Liver (tissue), 9 donors: ENCODE measurements around the gene DLX4. TPM values are rescaled to one million over a fixed set of nuclear protein-coding genes. Genes with fewer than 3 reads are reported as not detected.

Source experiments
- DNase-seq: peaks from one replicate; pipeline ENCODE4 v3.0.0-alpha.2; 2017; ENCODE audit warnings: low spot score
- H3K27ac ChIP-seq, 2 donors: one replicate each; pipeline ENCODE4 v1.7.0; 2013; ENCODE audit warnings: inconsistent platforms in 2 of 2, low read length in 2 of 2, control low read depth in 1 of 2, low read depth in 1 of 2, mild to moderate bottlenecking in 1 of 2
- H3K27me3 ChIP-seq, 4 donors: one replicate each; pipeline versions ENCODE4 v1.6.1 to v1.7.0; 2013; ENCODE audit warnings: low read length in 3 of 4, inconsistent platforms in 1 of 4, mild to moderate bottlenecking in 1 of 4, moderate library complexity in 1 of 4; ENCODE audit not compliant: control insufficient read depth in 4 of 4, insufficient read depth in 4 of 4
- H3K36me3 ChIP-seq, 4 donors: one replicate each; pipeline versions ENCODE4 v1.6.1 to v1.7.0; 2013; ENCODE audit warnings: low read length in 3 of 4, mild to moderate bottlenecking in 3 of 4, low read depth in 1 of 4, moderate library complexity in 1 of 4; ENCODE audit not compliant: control insufficient read depth in 4 of 4, insufficient read depth in 3 of 4
- H3K4me1 ChIP-seq, 4 donors: one replicate each; pipeline versions ENCODE4 v1.6.1 to v1.7.0; 2013; ENCODE audit warnings: low read length in 3 of 4, mild to moderate bottlenecking in 3 of 4, moderate library complexity in 1 of 4; ENCODE audit not compliant: control insufficient read depth in 4 of 4, insufficient read depth in 4 of 4
- H3K4me3 ChIP-seq, 3 donors: one replicate each; pipeline versions ENCODE4 v1.6.1 to v1.7.0; 2013; ENCODE audit warnings: low read length in 3 of 3, control low read depth in 1 of 3, low read depth in 1 of 3, mild to moderate bottlenecking in 1 of 3
- H3K9ac ChIP-seq, 2 donors: one replicate each; pipeline ENCODE4 v1.7.0; 2013; ENCODE audit warnings: low read length in 2 of 2, mild to moderate bottlenecking in 2 of 2, moderate library complexity in 2 of 2, control low read depth in 1 of 2, low read depth in 1 of 2
- H3K9me3 ChIP-seq, 4 donors: one replicate each; pipeline versions ENCODE4 v1.6.1 to v1.7.0; 2013; ENCODE audit warnings: low read length in 3 of 4; ENCODE audit not compliant: control insufficient read depth in 4 of 4
- ATF3 ChIP-seq: IDR thresholded peaks from 2 replicates; pipeline ENCODE4 v1.6.1; 2016; ENCODE audit warnings: antibody characterized with exemption
- CTCF ChIP-seq: fragments of 150-350 bp; IDR thresholded peaks from 2 replicates; pipeline ENCODE4 v1.5.1; 2017; ENCODE audit warnings: improper control_type of control experiment, low read depth, low read length; ENCODE audit not compliant: missing input control
- EGR1 ChIP-seq, 2 donors: IDR thresholded peaks; 2 replicates each; pipeline ENCODE4 v1.6.1; 2016 to 2018; ENCODE audit warnings: antibody characterized with exemption in 2 of 2, low read depth in 2 of 2
- FOXA1 ChIP-seq: IDR thresholded peaks from 2 replicates; pipeline ENCODE4 v1.6.1; 2016; ENCODE audit warnings: antibody characterized with exemption
- FOXA2 ChIP-seq: IDR thresholded peaks from 2 replicates; pipeline ENCODE4 v1.6.1; 2016; ENCODE audit warnings: antibody characterized with exemption
- GABPA ChIP-seq, 2 donors: IDR thresholded peaks in 1 of 2; conservative IDR thresholded peaks in 1 of 2; 2 replicates each; pipeline ENCODE4 v1.6.1; 2016; ENCODE audit warnings: antibody characterized with exemption in 2 of 2, mild to moderate bottlenecking in 1 of 2, moderate library complexity in 1 of 2
- HNF4A ChIP-seq, 2 donors: conservative IDR thresholded peaks; 2 replicates each; pipeline ENCODE4 v1.6.1; 2016; ENCODE audit warnings: antibody characterized with exemption in 2 of 2, mild to moderate bottlenecking in 2 of 2
- HNF4G ChIP-seq: IDR thresholded peaks from 2 replicates; pipeline ENCODE4 v1.6.1; 2016; ENCODE audit warnings: antibody characterized with exemption
- JUND ChIP-seq, 2 donors: IDR thresholded peaks; 2 replicates each; pipeline ENCODE4 v1.6.1; 2016; ENCODE audit warnings: antibody characterized with exemption in 2 of 2
- NR2F2 ChIP-seq: IDR thresholded peaks from 2 replicates; pipeline ENCODE4 v1.6.1; 2016; ENCODE audit warnings: antibody characterized with exemption
- RAD21 ChIP-seq, 2 donors: IDR thresholded peaks; 2 replicates each; pipeline ENCODE4 v1.6.1; 2016; ENCODE audit warnings: antibody characterized with exemption in 2 of 2, mild to moderate bottlenecking in 2 of 2
- RXRA ChIP-seq, 2 donors: IDR thresholded peaks; 2 replicates each; pipeline ENCODE4 v1.6.1; 2017 to 2018; ENCODE audit warnings: antibody characterized with exemption in 2 of 2, mild to moderate bottlenecking in 1 of 2
- SP1 ChIP-seq: IDR thresholded peaks from 2 replicates; pipeline ENCODE4 v1.6.1; 2018; ENCODE audit warnings: antibody characterized with exemption, mild to moderate bottlenecking
- TAF1 ChIP-seq: conservative IDR thresholded peaks from 2 replicates; pipeline ENCODE4 v1.6.1; 2016; ENCODE audit warnings: antibody characterized with exemption, mild to moderate bottlenecking
- YY1 ChIP-seq: IDR thresholded peaks from 2 replicates; pipeline ENCODE4 v1.6.1; 2016; ENCODE audit warnings: antibody characterized with exemption, mild to moderate bottlenecking
- WGBS: extraction: QIAGEN DNeasy Blood & Tissue Kit; methylation state at CpG from one replicate; pipeline ENCODE4 v1.1.7; 2013; 5-methylcytosine and 5-hydroxymethylcytosine counted together
- polyA plus RNA-seq, 2 donors: library from polyadenylated mRNA; stranded (reverse) in 1 of 2; unstranded in 1 of 2; fragments of 200-250 nt in 1 of 2; fragments of >200 nt in 1 of 2; fragmentation: Nextera tagmentation in 1 of 2; extraction: Ambion mirVana in 1 of 2; gene quantifications; one replicate each; pipeline versions ENCODE4 v1.2.1 to v1.2.3, GENCODE V29; 2013 to 2015
- total RNA-seq, 2 donors: library from RNA; depleted of rRNA; stranded (reverse); fragments of >200 nt; gene quantifications; one replicate each; pipeline ENCODE4 v1.2.3, GENCODE V29; 2014
- TF ChIP-seq, protein P1 (sequence below): IDR thresholded peaks from 2 replicates; pipeline ENCODE4 v1.6.1; 2016; ENCODE audit warnings: antibody characterized with exemption
- TF ChIP-seq, protein P2 (sequence below): IDR thresholded peaks from 2 replicates; pipeline ENCODE4 v1.6.1; 2016; ENCODE audit warnings: antibody characterized with exemption
- donor health status: healthy.
- donor health status: healthy.
- donor health status: healthy.
- donor health status: healthy.
- donor health status: healthy.

DLX4 gene
- total and polyA plus RNA-seq, 4 donors, result not detected

- no peak for TF ChIP-seq ATF3
- TF ChIP-seq HNF4G, result no peak
- no peak for TF ChIP-seq EGR1 (IDR thresholded peaks at IDR 0.05; ENCODE audit: low read depth in 2 of 2)
- no peak for TF ChIP-seq TAF1
- no peak for TF ChIP-seq RAD21 (IDR thresholded peaks at IDR 0.05)
- no peak for TF ChIP-seq JUND (IDR thresholded peaks at IDR 0.05)
- no peak for TF ChIP-seq RXRA (IDR thresholded peaks at IDR 0.05)
- no peak for TF ChIP-seq SP1
- no peak for TF ChIP-seq YY1
- no peak for TF ChIP-seq NR2F2
- TF ChIP-seq, protein P1, sequence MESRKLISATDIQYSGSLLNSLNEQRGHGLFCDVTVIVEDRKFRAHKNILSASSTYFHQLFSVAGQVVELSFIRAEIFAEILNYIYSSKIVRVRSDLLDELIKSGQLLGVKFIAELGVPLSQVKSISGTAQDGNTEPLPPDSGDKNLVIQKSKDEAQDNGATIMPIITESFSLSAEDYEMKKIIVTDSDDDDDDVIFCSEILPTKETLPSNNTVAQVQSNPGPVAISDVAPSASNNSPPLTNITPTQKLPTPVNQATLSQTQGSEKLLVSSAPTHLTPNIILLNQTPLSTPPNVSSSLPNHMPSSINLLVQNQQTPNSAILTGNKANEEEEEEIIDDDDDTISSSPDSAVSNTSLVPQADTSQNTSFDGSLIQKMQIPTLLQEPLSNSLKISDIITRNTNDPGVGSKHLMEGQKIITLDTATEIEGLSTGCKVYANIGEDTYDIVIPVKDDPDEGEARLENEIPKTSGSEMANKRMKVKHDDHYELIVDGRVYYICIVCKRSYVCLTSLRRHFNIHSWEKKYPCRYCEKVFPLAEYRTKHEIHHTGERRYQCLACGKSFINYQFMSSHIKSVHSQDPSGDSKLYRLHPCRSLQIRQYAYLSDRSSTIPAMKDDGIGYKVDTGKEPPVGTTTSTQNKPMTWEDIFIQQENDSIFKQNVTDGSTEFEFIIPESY, result no peak
- TF ChIP-seq HNF4A (conservative IDR thresholded peaks at IDR 0.05), result no peak
- TF ChIP-seq FOXA2, result no peak
- TF ChIP-seq GABPA (IDR thresholded peaks at IDR 0.05 in 1 of 2, conservative IDR thresholded peaks at IDR 0.05 in 1 of 2), result no peak
- H3K4me1 ChIP-seq, result no peaks in the 10 kb centered on the region
- 86% methylated on average over 9 of the region's 9 CpGs for WGBS
- DNase-seq, result no peak
- H3K27me3 ChIP-seq, result peaks cover 0 to 3% (median 2%) of the 10 kb centered on the region in 4 donors
- no peaks in the 10 kb centered on the region for H3K36me3 ChIP-seq
- no peak overlapping the region for H3K9ac ChIP-seq
- no peak overlapping the region for H3K27ac ChIP-seq
- no peaks in the 10 kb centered on the region for H3K9me3 ChIP-seq
- no peak overlapping the region for H3K4me3 ChIP-seq
Observed at GRCh38 chr17:49920030-49920769, 48.8 kb upstream of the DLX4 start.

DNA sequence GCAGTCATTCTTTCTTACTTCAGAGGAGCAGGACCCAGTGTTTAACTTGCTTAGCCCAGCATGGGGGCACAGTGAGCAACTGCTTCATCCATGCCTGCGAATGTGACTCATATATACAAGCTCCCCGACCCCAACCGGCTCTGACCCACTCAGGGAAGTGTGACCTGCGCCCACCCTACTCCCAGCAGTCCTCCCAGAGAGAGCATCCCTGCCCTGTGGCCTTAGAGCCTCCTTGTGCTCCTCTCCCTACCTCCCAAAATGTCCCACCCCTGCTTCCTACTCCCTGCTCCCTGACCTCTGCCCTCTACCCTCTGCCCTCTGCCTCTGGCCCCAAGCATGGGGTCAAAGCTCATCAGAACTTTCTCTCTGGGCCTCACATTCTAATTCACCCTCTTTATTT is 46.9 kb upstream of the DLX4 start:
- no peaks in the 10 kb centered on the region for H3K36me3 ChIP-seq
- H3K9me3 ChIP-seq, result no peaks in the 10 kb centered on the region
- no peak overlapping the region for H3K4me3 ChIP-seq
- no peak overlapping the region for H3K9ac ChIP-seq
- TF ChIP-seq HNF4G (no peak), SP1 (no peak), HNF4A (conservative IDR thresholded peaks at IDR 0.05) (no peak), JUND (IDR thresholded peaks at IDR 0.05) (no peak), GABPA (IDR thresholded peaks at IDR 0.05 in 1 of 2, conservative IDR thresholded peaks at IDR 0.05 in 1 of 2) (no peak), NR2F2 (no peak), ATF3 (no peak), CTCF (no peak), RXRA (IDR thresholded peaks at IDR 0.05) (no peak), RAD21 (IDR thresholded peaks at IDR 0.05) (no peak), FOXA1 (no peak), EGR1 (IDR thresholded peaks at IDR 0.05; ENCODE audit: low read depth in 2 of 2) (no peak), FOXA2 (no peak)
- TF ChIP-seq, protein P2, sequence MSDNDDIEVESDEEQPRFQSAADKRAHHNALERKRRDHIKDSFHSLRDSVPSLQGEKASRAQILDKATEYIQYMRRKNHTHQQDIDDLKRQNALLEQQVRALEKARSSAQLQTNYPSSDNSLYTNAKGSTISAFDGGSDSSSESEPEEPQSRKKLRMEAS, result no peak
- TF ChIP-seq, protein P1, result no peak
- H3K27ac ChIP-seq, result no peak overlapping the region
- peaks cover 0 to 3% (median 1%) of the 10 kb centered on the region in 4 donors for H3K27me3 ChIP-seq
- 78% methylated on average over 4 of the region's 4 CpGs for WGBS
- DNase-seq, result no peak
- H3K4me1 ChIP-seq, result no peaks in the 10 kb centered on the region
